Endometrial microvascular endothelial cells (primary cell): ENCODE results near the gene DPY30. TPM values are rescaled to one million over a fixed set of nuclear protein-coding genes. Genes with fewer than 3 reads are reported as not detected.
"Not testable (repeated sequence)": the region's sequence is repeated elsewhere in the genome, so short reads cannot be mapped to it uniquely, and the experiment has no call there.

Experiments
- in situ Hi-C: cut with HindIII; loops from 2 replicates; pipeline ENCODE4 v1.10.0; 2017; ENCODE audit warnings: low sequenced_read_pairs, low pct_unique_long_range_greater_than_20kb; ENCODE audit errors: inconsistent ontology term
- total RNA-seq: library from RNA; depleted of rRNA; stranded (reverse); fragments of >200 nt; gene quantifications from one replicate; pipeline ENCODE4 v1.2.3, GENCODE V29; 2015; ENCODE audit errors: inconsistent ontology term

DPY30 gene
- 102 TPM for total RNA-seq

GRCh38 chr2:32039447-32040219 is at the start of gene DPY30:
Gene DPY30 (minus strand): TSS chr2:32039805. CDS start chr2:32039456, 349 bp downstream.
- in situ Hi-C loops, result no loop called here

GRCh38 chr2:32074134-32074506 is 34.5 kb upstream of the DPY30 start:
- in situ Hi-C loops, result no loop called here

GRCh38 chr2:32067549-32067948 is 27.9 kb upstream of the DPY30 start:
- in situ Hi-C loops, result no loop called here

- in situ Hi-C loops, result no loop called here
These were observed 25.1 kb upstream of the DPY30 start for GRCh38 chr2:32064713-32065112.

- in situ Hi-C loops, result no loop called here
These were observed 24.5 kb upstream of the DPY30 start for GRCh38 chr2:32064021-32064601.

GRCh38 chr2:32063310-32064020 is 23.9 kb upstream of the DPY30 start, which contains the start of gene SPAST:
Gene SPAST (plus strand): TSS chr2:32063556. CDS start chr2:32063832, 276 bp downstream.
- in situ Hi-C loops, result no loop called here

GRCh38 chr2:32061973-32062861 is 22.6 kb upstream of the DPY30 start:
- in situ Hi-C loops, result no loop called here

GRCh38 chr2:32061430-32061829 is 21.8 kb upstream of the DPY30 start:
- in situ Hi-C loops, result no loop called here

GRCh38 chr2:32060266-32060665 is 20.7 kb upstream of the DPY30 start:
- in situ Hi-C loops, result no loop called here

GRCh38 chr2:32058130-32058529 is 18.5 kb upstream of the DPY30 start:
- in situ Hi-C loops, result no loop called here

- in situ Hi-C loops, result not testable (repeated sequence)
These were observed 15.0 kb upstream of the DPY30 start for GRCh38 chr2:32054583-32054982.

GRCh38 chr2:32051836-32052439 is 12.3 kb upstream of the DPY30 start:
- in situ Hi-C loops, result no loop called here

- in situ Hi-C loops, result no loop called here
These were observed 4.0 kb upstream of the DPY30 start for GRCh38 chr2:32043561-32043960.

- in situ Hi-C loops, result not testable (repeated sequence)
These were observed 5.3 kb downstream of the DPY30 start for GRCh38 chr2:32034198-32034887.

GRCh38 chr2:32018789-32019482 is 20.7 kb downstream of the DPY30 start:
- in situ Hi-C loops, result not testable (repeated sequence)

- in situ Hi-C loops, result no loop called here
These were observed 26.7 kb downstream of the DPY30 start for GRCh38 chr2:32012872-32013271.

- in situ Hi-C loops, result no loop called here
These were observed 28.1 kb downstream of the DPY30 start for GRCh38 chr2:32011485-32011960.
